Activated CD4-positive, alpha-beta memory T cell treated with anti-CD3 and anti-CD28 coated beads for 36 hours (primary cell): ENCODE results near the gene SPINK13. TPM values are rescaled to one million over a fixed set of nuclear protein-coding genes. Genes with fewer than 3 reads are reported as not detected.
"Not testable (repeated sequence)": the region's sequence is repeated elsewhere in the genome, so short reads cannot be mapped to it uniquely, and the experiment has no call there.

ENCODE experiments used
- CTCF ChIA-PET: fragments of 350-600 bp; sonication (Branson Sonifier 250); formaldehyde crosslinking; loops from one replicate; lab custom pipeline; 2021; ENCODE audit warnings: antibody characterized with exemption, inconsistent platforms; lab: Charles Lee
- POLR2A ChIA-PET: fragments of 350-600 bp; sonication (Branson Sonifier 250); formaldehyde crosslinking; loops from one replicate; lab custom pipeline; 2021; ENCODE audit warnings: antibody characterized with exemption; lab: Charles Lee
- DNase-seq: peaks from one replicate; pipeline ENCODE4 v3.0.0-alpha.2; 2020
- H3K27ac Mint-ChIP-seq: one replicate; pipeline ENCODE4 v1.8.0; 2021; ENCODE audit warnings: mixed read lengths
- H3K27me3 Mint-ChIP-seq: one replicate; pipeline ENCODE4 v1.8.0; 2021; ENCODE audit warnings: mixed read lengths
- H3K36me3 Mint-ChIP-seq: one replicate; pipeline ENCODE4 v1.8.0; 2021; ENCODE audit warnings: mixed read lengths
- H3K4me1 Mint-ChIP-seq: one replicate; pipeline ENCODE4 v1.8.0; 2021; ENCODE audit warnings: low read depth, mixed read lengths
- H3K4me3 Mint-ChIP-seq: one replicate; pipeline ENCODE4 v1.8.0; 2021; ENCODE audit warnings: mild to moderate bottlenecking, mixed read lengths
- H3K9me3 Mint-ChIP-seq: one replicate; pipeline ENCODE4 v1.8.0; 2021; ENCODE audit warnings: mixed read lengths
- intact Hi-C: fragments of 100-400 bp; cut with micrococcal nuclease; formaldehyde crosslinking; loops from one replicate; pipeline ENCODE4 v1.15.1; 2023
- total RNA-seq, 2 experiments: library from RNA; stranded (reverse); gene quantifications; one replicate each; pipeline ENCODE4 v1.2.3, GENCODE V29; 2021

SPINK13 gene
- total RNA-seq, 2 experiments from 2014 or later: not detected

DNA sequence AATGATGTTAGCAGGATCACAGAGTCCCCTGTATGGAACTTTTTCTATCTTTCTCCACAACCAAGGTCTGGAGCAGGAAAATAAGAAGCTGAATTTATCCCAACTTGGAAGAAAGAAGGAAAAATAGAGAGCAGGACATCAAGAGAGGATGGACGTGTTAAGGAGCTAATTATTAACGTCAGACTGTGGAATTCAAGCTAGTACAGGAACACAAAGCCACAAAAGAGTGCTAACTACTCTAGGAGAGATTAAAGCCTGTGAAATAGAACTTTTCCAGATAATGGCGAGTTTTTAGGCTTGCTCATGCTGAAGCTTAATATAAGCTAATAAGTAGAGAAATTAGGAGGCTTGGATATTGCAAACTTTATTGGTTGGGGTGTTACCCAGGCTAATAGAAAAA, 632 bp upstream of the SPINK13 start:
- no peak for DNase-seq
- no peaks in the 10 kb centered on the region for H3K4me1 Mint-ChIP-seq
- no peak overlapping the region for H3K4me3 Mint-ChIP-seq
- CTCF ChIA-PET: no interaction called here
- intact Hi-C loops: no loop called here
- no peaks in the 10 kb centered on the region for H3K36me3 Mint-ChIP-seq
- H3K27ac Mint-ChIP-seq: no peak overlapping the region
- no peaks in the 10 kb centered on the region for H3K27me3 Mint-ChIP-seq
- H3K9me3 Mint-ChIP-seq: peaks cover 10% of the 10 kb centered on the region
- POLR2A ChIA-PET: no interaction called here

- H3K36me3 Mint-ChIP-seq, DNase-seq, POLR2A ChIA-PET, H3K4me1 Mint-ChIP-seq, H3K27me3 Mint-ChIP-seq, H3K4me3 Mint-ChIP-seq, intact Hi-C loops, CTCF ChIA-PET, H3K27ac Mint-ChIP-seq: not testable (repeated sequence)
- H3K9me3 Mint-ChIP-seq: peaks cover 27% of the 10 kb centered on the region
Observed at GRCh38 chr5:148275129-148275528, 6.5 kb downstream of the SPINK13 start.

DNA sequence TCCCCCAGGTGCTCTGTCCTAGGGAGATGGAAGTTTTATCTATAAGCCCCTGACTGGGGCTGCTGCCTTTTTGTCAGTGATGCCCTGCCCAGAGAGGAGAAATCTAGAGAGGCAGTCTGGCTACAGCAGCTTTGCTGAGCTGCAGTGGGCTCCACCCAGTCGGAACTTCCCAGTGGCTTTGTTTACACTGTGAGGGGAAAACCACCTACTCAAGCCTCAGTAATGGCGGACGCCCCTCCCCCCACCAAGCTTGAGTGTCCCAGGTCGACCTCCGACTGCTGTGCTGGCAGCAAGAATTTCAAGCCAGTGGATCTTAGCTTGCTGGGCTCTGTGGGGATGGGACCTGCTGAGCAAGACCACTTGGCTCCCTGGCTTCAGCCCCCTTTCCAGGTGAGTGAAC, 12.3 kb downstream of the SPINK13 start:
- H3K4me3 Mint-ChIP-seq, CTCF ChIA-PET, H3K27ac Mint-ChIP-seq, POLR2A ChIA-PET, H3K4me1 Mint-ChIP-seq, H3K27me3 Mint-ChIP-seq, intact Hi-C loops, H3K36me3 Mint-ChIP-seq: not testable (repeated sequence)
- DNase-seq: peak; percentile 15
- peaks cover 24% of the 10 kb centered on the region for H3K9me3 Mint-ChIP-seq

DNA sequence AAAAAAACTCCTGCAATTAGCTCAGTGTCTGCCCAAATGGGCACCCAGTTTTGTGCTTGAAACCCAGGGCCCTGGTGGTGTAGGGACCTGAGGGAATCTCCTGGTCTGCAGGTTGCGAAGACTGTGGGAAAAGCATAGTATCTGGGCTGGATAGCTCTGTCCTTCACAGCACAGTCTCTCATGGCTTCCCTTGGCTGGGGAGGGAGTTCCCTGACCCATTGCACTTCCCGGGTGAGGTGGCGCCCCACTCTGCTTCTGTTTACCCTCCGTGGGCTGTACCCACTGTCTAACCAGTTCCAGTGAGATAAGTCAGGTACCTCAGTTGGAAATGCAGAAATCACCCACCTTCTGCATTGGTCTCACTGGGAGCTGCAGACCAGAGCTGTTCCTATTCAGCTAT, 12.7 kb downstream of the SPINK13 start:
- H3K4me3 Mint-ChIP-seq, H3K36me3 Mint-ChIP-seq, H3K27me3 Mint-ChIP-seq, CTCF ChIA-PET, DNase-seq, intact Hi-C loops, H3K4me1 Mint-ChIP-seq, POLR2A ChIA-PET, H3K27ac Mint-ChIP-seq: not testable (repeated sequence)
- peaks cover 24% of the 10 kb centered on the region for H3K9me3 Mint-ChIP-seq

DNA sequence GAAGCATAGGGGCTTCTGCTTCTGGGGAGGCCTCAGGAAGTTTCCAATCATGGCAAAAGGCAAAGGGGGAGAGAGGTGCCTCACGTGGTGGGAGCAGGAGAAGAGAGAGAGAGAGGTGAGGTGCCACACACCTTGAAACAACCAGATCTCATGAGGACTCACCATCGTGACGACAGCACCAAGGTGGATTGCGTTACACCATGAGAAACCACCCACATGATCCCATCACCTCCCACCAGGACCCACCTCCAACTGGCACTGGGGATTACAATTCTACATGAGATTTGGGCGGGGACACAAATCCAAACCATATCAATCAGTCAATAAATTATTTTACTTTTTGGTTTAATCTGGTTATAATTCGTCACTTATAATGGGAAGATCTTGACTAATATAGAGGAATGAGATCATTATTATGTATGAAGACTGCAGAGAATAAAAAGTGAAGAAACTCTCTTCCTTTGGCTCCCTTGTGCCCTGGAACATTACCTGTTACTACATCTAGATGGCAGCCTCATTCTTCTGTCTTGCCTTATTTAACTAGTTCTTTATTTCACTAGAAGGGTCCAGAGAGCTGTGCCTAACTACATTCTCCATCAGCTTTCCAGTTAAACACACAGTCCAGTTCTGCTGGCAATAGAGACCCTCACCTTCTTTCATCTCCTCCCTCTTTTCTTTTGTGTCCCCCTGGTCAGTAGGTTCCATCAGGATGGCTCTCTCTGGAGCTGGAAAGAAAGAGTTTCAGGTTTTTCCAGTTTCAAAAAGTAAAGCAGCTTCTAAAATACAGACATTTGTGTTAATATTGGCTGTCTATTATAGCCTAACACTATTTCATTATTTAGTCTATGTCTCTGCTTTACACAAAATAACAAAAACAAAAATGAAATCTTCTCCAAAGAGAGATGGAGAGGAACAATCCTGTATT, 21.9 kb downstream of the SPINK13 start:
- POLR2A ChIA-PET: no interaction called here
- H3K36me3 Mint-ChIP-seq: no peaks in the 10 kb centered on the region

DNA sequence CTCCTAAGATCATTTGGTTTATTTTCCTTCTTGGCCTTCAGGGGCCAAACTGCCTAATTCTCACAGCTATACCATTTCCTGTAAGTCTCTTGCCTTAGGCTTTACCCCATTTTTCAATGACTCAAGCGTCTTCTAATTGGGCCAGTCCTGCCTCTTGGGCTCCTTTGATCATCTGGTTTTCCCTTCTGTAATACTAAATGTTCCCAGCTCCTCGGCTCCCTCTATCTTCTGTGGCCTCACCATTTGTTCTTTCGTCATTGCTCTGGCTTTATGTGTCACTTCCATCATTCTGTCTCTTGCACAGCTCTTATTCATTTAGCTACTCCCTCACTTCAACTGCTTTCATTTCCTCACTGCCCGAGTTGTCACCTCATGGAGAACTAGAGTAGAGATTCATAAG, 29.1 kb downstream of the SPINK13 start:
- H3K4me3 Mint-ChIP-seq: no peak overlapping the region
- H3K9me3 Mint-ChIP-seq: no peaks in the 10 kb centered on the region
- no peaks in the 10 kb centered on the region for H3K27me3 Mint-ChIP-seq
- DNase-seq: no peak
- no peaks in the 10 kb centered on the region for H3K36me3 Mint-ChIP-seq
- CTCF ChIA-PET: no interaction called here
- H3K4me1 Mint-ChIP-seq: peaks cover 5% of the 10 kb centered on the region
- intact Hi-C loops: loop anchor here (10.0 kb wide), 1 partner anchor 147 kb away; no protein-coding TSS in a partner anchor
- POLR2A ChIA-PET: no interaction called here
- H3K27ac Mint-ChIP-seq: no peak overlapping the region

More for the DNA sequence above, 21.9 kb downstream of the SPINK13 start:
- no peak for DNase-seq
- Mint-ChIP-seq H3K4me1 (no peaks in the 10 kb centered on the region), H3K4me3 (no peak overlapping the region), H3K9me3 (no peaks in the 10 kb centered on the region), H3K27me3 (peaks cover 3% of the 10 kb centered on the region), H3K27ac (no peak overlapping the region)
- CTCF ChIA-PET: interaction anchor here (0.6 to 1.4 kb wide), 3 partner anchors 108 to 442 kb away, joined by 3 to 4 read pairs (median 4); no protein-coding TSS in a partner anchor
- intact Hi-C loops: loop anchor here (10.0 kb wide), 1 partner anchor 154 kb away; no protein-coding TSS in a partner anchor

DNA sequence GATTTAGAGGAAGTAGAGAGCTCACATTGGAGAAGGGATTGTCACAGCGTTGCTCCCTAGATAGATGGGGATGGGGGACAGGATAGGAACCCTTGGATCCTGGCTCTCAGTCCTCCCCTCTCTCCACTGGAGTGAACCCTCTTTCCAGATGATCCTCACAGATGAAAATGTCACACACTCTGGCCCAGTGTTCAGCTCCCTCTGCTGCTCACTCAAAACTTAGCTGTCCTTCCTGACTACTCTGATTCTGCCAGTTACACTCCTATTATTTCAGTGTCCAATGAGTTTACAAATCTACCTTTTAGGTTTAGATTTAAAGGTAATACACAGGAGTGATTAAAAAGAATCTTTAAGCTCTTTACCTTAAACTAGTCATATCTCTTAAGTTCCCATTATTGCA, 37.9 kb downstream of the SPINK13 start:
- POLR2A ChIA-PET: no interaction called here
- H3K27ac Mint-ChIP-seq: no peak overlapping the region
- H3K9me3 Mint-ChIP-seq: peaks cover 3% of the 10 kb centered on the region
- CTCF ChIA-PET: interaction anchor here (1.0 to 1.3 kb wide), 2 partner anchors 68 to 123 kb away, joined by 3 to 4 read pairs; no protein-coding TSS in a partner anchor
- H3K4me1 Mint-ChIP-seq: no peaks in the 10 kb centered on the region
- intact Hi-C loops: no loop called here
- no peaks in the 10 kb centered on the region for H3K36me3 Mint-ChIP-seq
- H3K4me3 Mint-ChIP-seq: no peak overlapping the region
- no peaks in the 10 kb centered on the region for H3K27me3 Mint-ChIP-seq
- no peak for DNase-seq

GRCh38 chr5:148309019-148309418, 40.4 kb downstream of the SPINK13 start:
- no peak for DNase-seq
- Mint-ChIP-seq H3K4me1 (no peaks in the 10 kb centered on the region), H3K4me3 (no peak overlapping the region), H3K36me3 (no peaks in the 10 kb centered on the region), H3K9me3 (peaks cover 3% of the 10 kb centered on the region), H3K27ac (no peak overlapping the region), H3K27me3 (no peaks in the 10 kb centered on the region)
- ChIA-PET POLR2A (no interaction called here), CTCF (no interaction called here)
- intact Hi-C loops: no loop called here

GRCh38 chr5:148309746-148310145, 41.2 kb downstream of the SPINK13 start:
- CTCF ChIA-PET: no interaction called here
- no peak overlapping the region for H3K27ac Mint-ChIP-seq

DNA sequence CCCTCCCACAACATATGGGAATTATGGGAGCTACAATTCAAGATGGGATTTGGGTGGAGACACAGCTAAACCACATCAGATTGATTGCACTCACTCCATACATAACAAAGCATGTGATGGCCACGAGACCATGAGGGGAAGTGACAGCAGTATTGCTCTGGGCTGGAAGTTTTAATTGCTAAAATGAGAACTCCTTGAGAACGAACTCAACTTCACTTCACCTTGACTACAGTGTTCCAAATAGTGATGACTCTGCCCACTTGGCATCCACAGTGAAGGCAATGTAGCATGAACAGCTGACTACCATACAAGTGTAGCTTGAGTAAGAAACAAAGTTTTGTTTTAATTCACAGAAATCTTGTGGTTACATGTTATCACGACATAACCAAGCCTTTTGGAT, 42.9 kb downstream of the SPINK13 start:
- no peaks in the 10 kb centered on the region for H3K4me1 Mint-ChIP-seq
- DNase-seq: no peak
- H3K9me3 Mint-ChIP-seq: peaks cover 3% of the 10 kb centered on the region
- intact Hi-C loops: no loop called here
- ChIA-PET CTCF (no interaction called here), POLR2A (no interaction called here)
- H3K27me3 Mint-ChIP-seq: no peaks in the 10 kb centered on the region
- no peaks in the 10 kb centered on the region for H3K36me3 Mint-ChIP-seq
- no peak overlapping the region for H3K27ac Mint-ChIP-seq
- no peak overlapping the region for H3K4me3 Mint-ChIP-seq

More at GRCh38 chr5:148309746-148310145, 41.2 kb downstream of the SPINK13 start:
- DNase-seq: no peak
- Mint-ChIP-seq H3K9me3 (peaks cover 3% of the 10 kb centered on the region), H3K36me3 (no peaks in the 10 kb centered on the region), H3K4me3 (no peak overlapping the region), H3K27me3 (no peaks in the 10 kb centered on the region), H3K4me1 (no peaks in the 10 kb centered on the region)
- POLR2A ChIA-PET: no interaction called here
- intact Hi-C loops: no loop called here

GRCh38 chr5:148312153-148312552, 43.6 kb downstream of the SPINK13 start, which contains the start of gene SPINK7:
Gene SPINK7, plus strand, starts transcription at chr5:148312423. Its CDS starts 61 bp downstream, at chr5:148312484.
- Mint-ChIP-seq H3K27me3 (no peaks in the 10 kb centered on the region), H3K27ac (no peak within 1 kb of the TSS), H3K36me3 (no peaks in the 10 kb centered on the region), H3K4me3 (no peak within 1 kb of the TSS), H3K4me1 (no peaks in the 10 kb centered on the region), H3K9me3 (peaks cover 3% of the 10 kb centered on the region)
- intact Hi-C loops: no loop called here
- CTCF ChIA-PET: no interaction called here
- DNase-seq: no peak
- POLR2A ChIA-PET: no interaction called here

DNA sequence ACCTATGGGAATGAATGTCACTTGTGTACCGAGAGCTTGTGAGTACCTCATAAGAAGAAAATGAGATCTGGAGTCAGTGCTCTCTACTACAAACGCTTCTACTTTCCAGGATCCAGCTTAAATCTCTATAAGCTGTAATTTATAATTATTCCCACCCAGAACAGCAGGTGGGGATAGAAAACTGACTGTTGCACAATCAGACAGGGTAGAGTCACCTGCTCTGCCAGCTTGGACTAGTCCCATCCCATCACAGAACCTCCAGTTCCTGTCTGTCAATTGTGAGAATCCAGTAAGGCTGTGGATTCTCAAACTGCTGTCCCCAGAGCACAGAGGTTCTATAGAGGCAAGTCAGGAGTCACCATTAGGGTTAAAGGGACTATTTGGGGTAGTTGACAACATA, 45.6 kb downstream of the SPINK13 start:
- ChIA-PET CTCF (interaction anchor here (0.6 kb wide), 1 partner anchor 30 kb away, joined by 3 read pairs; no protein-coding TSS in a partner anchor), POLR2A (no interaction called here)
- H3K4me3 Mint-ChIP-seq: no peak overlapping the region
- H3K27ac Mint-ChIP-seq: no peak overlapping the region
- DNase-seq: no peak
- no peaks in the 10 kb centered on the region for H3K4me1 Mint-ChIP-seq
- intact Hi-C loops: no loop called here
- H3K36me3 Mint-ChIP-seq: no peaks in the 10 kb centered on the region
- H3K9me3 Mint-ChIP-seq: peaks cover 3% of the 10 kb centered on the region
- H3K27me3 Mint-ChIP-seq: no peaks in the 10 kb centered on the region
